Measurements from ENCODE around the gene GPC6. TPM values are rescaled to one million over a fixed set of nuclear protein-coding genes. Genes with fewer than 3 reads are reported as not detected.

GPC6 gene
- total RNA-seq, 2 experiments from 2014 or later, result not detected

DNA sequence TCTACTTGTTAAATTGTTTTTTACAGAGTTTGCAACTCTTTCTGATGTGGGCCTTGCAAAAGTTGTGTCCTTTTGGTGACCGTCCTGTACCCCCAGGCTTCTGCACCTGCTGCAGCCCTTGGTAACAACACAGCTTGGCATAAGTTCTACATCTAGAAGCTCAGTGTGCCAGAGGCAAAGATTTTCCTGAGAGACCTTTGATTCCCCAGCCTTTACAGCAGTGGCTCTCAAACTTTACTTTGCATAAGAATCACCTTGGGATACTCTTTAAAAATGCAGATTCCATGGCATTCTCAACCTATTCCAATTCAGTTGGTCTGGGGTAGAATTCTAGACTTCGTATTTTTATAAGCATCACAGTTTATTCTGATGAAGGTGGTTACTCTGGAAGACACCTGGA lies 991.9 kb downstream of the GPC6 start:
- TF ChIP-seq CTCF (conservative IDR thresholded peaks at IDR 0.05; ENCODE audit: low read length) (no peak), EZH2phosphoT487 (IDR thresholded peaks at IDR 0.05; ENCODE audit: borderline replicate concordance, low read depth, low read length) (no peak)

GRCh38 chr13:94218951-94219350 lies 992.3 kb downstream of the GPC6 start:
- Histone ChIP-seq H2AFZ (ENCODE audit: low read length) (no peak overlapping the region), H3K4me2 (ENCODE audit: low read length) (no peak overlapping the region), H3K4me3 (ENCODE audit: low read depth, low read length, poor library complexity, severe bottlenecking) (no peak overlapping the region), H4K20me1 (ENCODE audit: insufficient read depth, low read length) (no peaks in the 10 kb centered on the region), H3K4me1 (ENCODE audit: insufficient read depth, low read length, poor library complexity, severe bottlenecking) (no peaks in the 10 kb centered on the region), H3K9me3 (ENCODE audit: low read length) (no peaks in the 10 kb centered on the region), H3K27ac (ENCODE audit: low read depth, low read length, poor library complexity, severe bottlenecking) (no peak overlapping the region), H3K79me2 (ENCODE audit: insufficient read depth, low read depth, low read length) (no peaks in the 10 kb centered on the region), H3K36me3 (ENCODE audit: insufficient read depth, low read length) (no peaks in the 10 kb centered on the region), H3K9me2 (ENCODE audit: insufficient read depth, low read length) (no peaks in the 10 kb centered on the region)
- intact Hi-C loops (cut with micrococcal nuclease; ENCODE audit: unreplicated experiment), result no loop called here
- no TSS peak for BruUV-seq (replicated peaks)
- no peak for DNase-seq (ENCODE audit: low spot score)
- CTCF ChIA-PET (ENCODE audit: unreplicated experiment), result no interaction called here
- POLR2A ChIA-PET, result no interaction called here
- TF ChIP-seq CTCF (conservative IDR thresholded peaks at IDR 0.05; ENCODE audit: low read length) (no peak), EZH2phosphoT487 (IDR thresholded peaks at IDR 0.05; ENCODE audit: borderline replicate concordance, low read depth, low read length) (no peak)

More for the DNA sequence above, 991.9 kb downstream of the GPC6 start:
- CTCF ChIA-PET (ENCODE audit: unreplicated experiment), result no interaction called here
- Histone ChIP-seq H3K4me3 (ENCODE audit: low read depth, low read length, poor library complexity, severe bottlenecking) (no peak overlapping the region), H3K9me3 (ENCODE audit: low read length) (no peaks in the 10 kb centered on the region), H3K79me2 (ENCODE audit: insufficient read depth, low read depth, low read length) (no peaks in the 10 kb centered on the region), H3K36me3 (ENCODE audit: insufficient read depth, low read length) (no peaks in the 10 kb centered on the region), H2AFZ (ENCODE audit: low read length) (no peak overlapping the region), H3K9me2 (ENCODE audit: insufficient read depth, low read length) (no peaks in the 10 kb centered on the region), H3K4me1 (ENCODE audit: insufficient read depth, low read length, poor library complexity, severe bottlenecking) (no peaks in the 10 kb centered on the region), H4K20me1 (ENCODE audit: insufficient read depth, low read length) (no peaks in the 10 kb centered on the region), H3K4me2 (ENCODE audit: low read length) (no peak overlapping the region), H3K27ac (ENCODE audit: low read depth, low read length, poor library complexity, severe bottlenecking) (no peak overlapping the region)
- intact Hi-C loops (cut with micrococcal nuclease; ENCODE audit: unreplicated experiment), result no loop called here
- BruUV-seq (replicated peaks), result no TSS peak
- DNase-seq (ENCODE audit: low spot score), result no peak
- POLR2A ChIA-PET, result no interaction called here

DNA sequence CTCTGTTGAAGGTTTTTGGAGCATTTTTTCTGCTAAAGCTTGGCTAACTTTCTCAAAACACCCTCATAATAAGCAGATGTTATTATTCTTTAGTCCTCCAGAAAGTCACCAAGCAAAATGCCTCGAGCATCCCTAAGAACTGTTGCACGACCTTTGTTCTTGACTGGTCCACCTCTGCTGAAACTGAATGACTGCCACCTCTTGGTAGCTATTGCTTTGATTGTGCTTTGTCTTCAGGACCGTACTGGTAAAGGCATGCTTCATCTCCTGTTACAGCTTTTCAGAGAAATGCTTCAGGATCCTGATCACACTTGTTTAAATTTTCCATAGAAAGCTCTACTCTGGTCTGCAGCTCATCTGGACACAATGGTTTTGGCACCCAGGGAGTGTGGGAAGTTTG lies 998.1 kb downstream of the GPC6 start:
- CTCF ChIA-PET (ENCODE audit: unreplicated experiment), result no interaction called here

More for the DNA sequence above, 998.1 kb downstream of the GPC6 start:
- H3K4me1 ChIP-seq (ENCODE audit: insufficient read depth, low read length, poor library complexity, severe bottlenecking), result no peaks in the 10 kb centered on the region
- POLR2A ChIA-PET, result no interaction called here
- H2AFZ ChIP-seq (ENCODE audit: low read length), result no peak overlapping the region
- H3K36me3 ChIP-seq (ENCODE audit: insufficient read depth, low read length), result no peaks in the 10 kb centered on the region
- H3K4me3 ChIP-seq (ENCODE audit: low read depth, low read length, poor library complexity, severe bottlenecking), result no peak overlapping the region
- H3K27ac ChIP-seq (ENCODE audit: low read depth, low read length, poor library complexity, severe bottlenecking), result no peak overlapping the region
- H3K9me2 ChIP-seq (ENCODE audit: insufficient read depth, low read length), result no peaks in the 10 kb centered on the region
- TF ChIP-seq EZH2phosphoT487 (IDR thresholded peaks at IDR 0.05; ENCODE audit: borderline replicate concordance, low read depth, low read length), result no peak
- no peak for TF ChIP-seq CTCF (conservative IDR thresholded peaks at IDR 0.05; ENCODE audit: low read length)
- no peak overlapping the region for H3K4me2 ChIP-seq (ENCODE audit: low read length)
- H4K20me1 ChIP-seq (ENCODE audit: insufficient read depth, low read length), result no peaks in the 10 kb centered on the region
- DNase-seq (ENCODE audit: low spot score), result no peak
- no peaks in the 10 kb centered on the region for H3K79me2 ChIP-seq (ENCODE audit: insufficient read depth, low read depth, low read length)
- intact Hi-C loops (cut with micrococcal nuclease; ENCODE audit: unreplicated experiment), result no loop called here
- no peaks in the 10 kb centered on the region for H3K9me3 ChIP-seq (ENCODE audit: low read length)
- no TSS peak for BruUV-seq (replicated peaks)

Measured in OCI-LY7 (cell line).